Breast epithelium (tissue), 4 donors: ENCODE results near the gene RPS15. TPM values are rescaled to one million over a fixed set of nuclear protein-coding genes. Genes with fewer than 3 reads are reported as not detected.

Source experiments
- DNase-seq, 2 donors: peaks; one replicate each; pipeline ENCODE4 v3.0.0-alpha.2; 2019; ENCODE audit warnings: low spot score in 2 of 2
- H3K27ac ChIP-seq, 2 donors: fragments of 200-600 bp; sonication (generic) in 1 of 2; one replicate each; pipeline ENCODE4 v1.5.1; 2016 to 2019; ENCODE audit warnings: mild to moderate bottlenecking in 1 of 2
- H3K27me3 ChIP-seq, 2 donors: fragments of 200-600 bp; sonication (generic) in 1 of 2; one replicate each; pipeline versions ENCODE4 v1.5.1 to v1.6.0; 2017 to 2019; ENCODE audit warnings: control low read depth in 1 of 2, mild to moderate bottlenecking in 1 of 2
- H3K36me3 ChIP-seq: fragments of 200-600 bp; one replicate; pipeline ENCODE4 v1.5.1; 2019
- H3K4me1 ChIP-seq, 2 donors: fragments of 200-600 bp; sonication (generic); one replicate each; pipeline ENCODE4 v1.5.1; 2016 to 2019; ENCODE audit warnings: control low read depth in 1 of 2
- H3K4me3 ChIP-seq, 3 donors: fragments of 200-600 bp; sonication (generic); 1 replicate in 2 of 3; 2 replicates in 1 of 3; pipeline ENCODE4 v1.5.1; 2016 to 2019; ENCODE audit warnings: mild to moderate bottlenecking in 3 of 3, moderate library complexity in 2 of 3
- H3K9me3 ChIP-seq, 2 donors: fragments of 200-600 bp; sonication (generic) in 1 of 2; one replicate each; pipeline ENCODE4 v1.5.1; 2016 to 2019; ENCODE audit warnings: control low read depth in 1 of 2
- POLR2A ChIP-seq: fragments of 450-650 bp; IDR thresholded peaks from one replicate; pipeline ENCODE4 v1.6.1; 2016; ENCODE audit warnings: antibody characterized with exemption, mild to moderate bottlenecking, moderate library complexity
- POLR2AphosphoS5 ChIP-seq, 3 donors: sonication (generic); formaldehyde crosslinking; IDR thresholded peaks; one replicate each; pipeline ENCODE4 v1.6.1; 2017; ENCODE audit warnings: antibody characterized with exemption in 3 of 3
- intact Hi-C: fragments of 100-400 bp; cut with DNase I; formaldehyde crosslinking; loops from one replicate; pipeline ENCODE4 v1.15.1; 2023; ENCODE audit warnings: low total_unique reads
- total RNA-seq, 3 donors: library from RNA; depleted of rRNA; stranded (reverse); fragments of >200 nt; gene quantifications; one replicate each; pipeline ENCODE4 v1.1.0, GENCODE V29; 2016
- TF ChIP-seq, protein P1 (sequence below), 3 donors: fragments of 450-650 bp; IDR thresholded peaks; one replicate each; pipeline ENCODE4 v1.5.1; 2016 to 2017; ENCODE audit warnings: antibody characterized with exemption in 3 of 3, mild to moderate bottlenecking in 3 of 3, moderate library complexity in 3 of 3

RPS15 gene
- total RNA-seq, 3 donors from 2014 or later: 2,978 to 3,238 (median 2,982) TPM

DNA sequence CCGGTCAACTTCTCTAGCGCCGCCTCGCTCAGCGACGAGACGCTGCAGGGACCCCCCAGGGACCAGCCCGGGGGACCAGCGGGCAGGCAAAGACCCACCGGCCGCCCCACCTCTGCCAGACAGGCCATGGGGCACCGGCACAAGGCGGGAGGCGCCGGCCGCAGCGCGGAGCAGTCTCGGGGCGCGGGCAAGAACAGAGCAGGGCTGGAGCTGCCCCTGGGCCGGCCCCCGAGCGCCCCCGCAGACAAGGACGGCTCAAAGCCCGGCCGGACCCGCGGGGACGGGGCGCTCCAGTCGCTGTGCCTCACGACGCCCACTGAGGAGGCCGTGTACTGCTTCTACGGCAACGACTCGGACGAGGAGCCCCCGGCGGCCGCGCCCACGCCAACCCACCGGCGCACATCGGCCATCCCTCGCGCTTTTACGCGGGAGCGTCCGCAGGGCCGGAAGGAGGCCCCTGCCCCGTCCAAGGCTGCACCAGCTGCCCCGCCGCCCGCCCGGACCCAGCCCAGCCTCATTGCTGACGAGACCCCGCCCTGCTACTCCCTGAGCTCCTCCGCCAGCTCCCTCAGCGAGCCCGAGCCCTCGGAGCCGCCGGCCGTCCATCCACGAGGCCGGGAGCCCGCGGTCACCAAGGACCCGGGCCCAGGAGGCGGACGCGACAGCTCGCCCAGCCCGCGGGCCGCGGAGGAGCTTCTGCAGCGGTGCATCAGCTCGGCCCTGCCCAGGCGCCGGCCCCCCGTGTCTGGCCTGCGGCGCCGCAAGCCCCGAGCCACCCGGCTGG, 29.5 kb downstream of the RPS15 start:
- Histone ChIP-seq H3K4me3 (peak overlapping the region in 2 of 3 donors; percentile 49 to 69), H3K36me3 (no peaks in the 10 kb centered on the region), H3K9me3 (no peaks in the 10 kb centered on the region), H3K27ac (no peak overlapping the region), H3K27me3 (peaks cover 28 to 64% of the 10 kb centered on the region in 2 donors), H3K4me1 (peaks cover 34 to 38% of the 10 kb centered on the region in 2 donors)
- TF ChIP-seq, protein P1, sequence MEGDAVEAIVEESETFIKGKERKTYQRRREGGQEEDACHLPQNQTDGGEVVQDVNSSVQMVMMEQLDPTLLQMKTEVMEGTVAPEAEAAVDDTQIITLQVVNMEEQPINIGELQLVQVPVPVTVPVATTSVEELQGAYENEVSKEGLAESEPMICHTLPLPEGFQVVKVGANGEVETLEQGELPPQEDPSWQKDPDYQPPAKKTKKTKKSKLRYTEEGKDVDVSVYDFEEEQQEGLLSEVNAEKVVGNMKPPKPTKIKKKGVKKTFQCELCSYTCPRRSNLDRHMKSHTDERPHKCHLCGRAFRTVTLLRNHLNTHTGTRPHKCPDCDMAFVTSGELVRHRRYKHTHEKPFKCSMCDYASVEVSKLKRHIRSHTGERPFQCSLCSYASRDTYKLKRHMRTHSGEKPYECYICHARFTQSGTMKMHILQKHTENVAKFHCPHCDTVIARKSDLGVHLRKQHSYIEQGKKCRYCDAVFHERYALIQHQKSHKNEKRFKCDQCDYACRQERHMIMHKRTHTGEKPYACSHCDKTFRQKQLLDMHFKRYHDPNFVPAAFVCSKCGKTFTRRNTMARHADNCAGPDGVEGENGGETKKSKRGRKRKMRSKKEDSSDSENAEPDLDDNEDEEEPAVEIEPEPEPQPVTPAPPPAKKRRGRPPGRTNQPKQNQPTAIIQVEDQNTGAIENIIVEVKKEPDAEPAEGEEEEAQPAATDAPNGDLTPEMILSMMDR (IDR thresholded peaks at IDR 0.05): no peak
- TF ChIP-seq POLR2AphosphoS5 (IDR thresholded peaks at IDR 0.05) (no peak), POLR2A (no peak)
- intact Hi-C loops: no loop called here
- no peak for DNase-seq

DNA sequence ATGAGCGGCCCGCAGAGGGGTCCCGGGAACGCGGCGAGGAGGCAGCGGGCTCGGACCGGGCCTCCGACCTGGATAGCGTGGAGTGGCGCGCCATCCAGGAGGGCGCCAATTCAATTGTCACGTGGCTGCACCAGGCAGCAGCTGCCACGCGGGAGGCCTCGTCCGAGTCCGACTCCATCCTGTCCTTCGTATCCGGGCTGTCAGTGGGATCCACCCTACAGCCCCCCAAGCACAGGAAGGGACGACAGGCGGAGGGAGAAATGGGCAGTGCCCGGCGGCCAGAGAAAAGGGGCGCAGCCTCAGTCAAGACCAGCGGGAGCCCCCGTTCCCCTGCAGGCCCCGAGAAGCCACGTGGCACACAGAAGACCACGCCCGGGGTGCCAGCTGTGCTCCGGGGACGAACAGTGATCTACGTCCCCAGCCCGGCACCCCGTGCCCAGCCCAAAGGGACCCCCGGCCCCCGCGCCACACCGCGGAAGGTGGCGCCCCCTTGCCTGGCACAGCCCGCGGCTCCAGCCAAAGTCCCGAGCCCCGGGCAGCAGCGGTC, 30.2 kb downstream of the RPS15 start:
- Histone ChIP-seq H3K9me3 (no peaks in the 10 kb centered on the region), H3K4me3 (peak overlapping the region in 2 of 3 donors; percentile 49 to 69), H3K27ac (no peak overlapping the region), H3K4me1 (peaks cover 34 to 38% of the 10 kb centered on the region in 2 donors), H3K36me3 (no peaks in the 10 kb centered on the region), H3K27me3 (peaks cover 28 to 68% of the 10 kb centered on the region in 2 donors)
- intact Hi-C loops: no loop called here
- TF ChIP-seq, protein P1 (IDR thresholded peaks at IDR 0.05): no peak
- no peak for TF ChIP-seq POLR2AphosphoS5 (IDR thresholded peaks at IDR 0.05)
- no peak for TF ChIP-seq POLR2A
- DNase-seq: no peak

DNA sequence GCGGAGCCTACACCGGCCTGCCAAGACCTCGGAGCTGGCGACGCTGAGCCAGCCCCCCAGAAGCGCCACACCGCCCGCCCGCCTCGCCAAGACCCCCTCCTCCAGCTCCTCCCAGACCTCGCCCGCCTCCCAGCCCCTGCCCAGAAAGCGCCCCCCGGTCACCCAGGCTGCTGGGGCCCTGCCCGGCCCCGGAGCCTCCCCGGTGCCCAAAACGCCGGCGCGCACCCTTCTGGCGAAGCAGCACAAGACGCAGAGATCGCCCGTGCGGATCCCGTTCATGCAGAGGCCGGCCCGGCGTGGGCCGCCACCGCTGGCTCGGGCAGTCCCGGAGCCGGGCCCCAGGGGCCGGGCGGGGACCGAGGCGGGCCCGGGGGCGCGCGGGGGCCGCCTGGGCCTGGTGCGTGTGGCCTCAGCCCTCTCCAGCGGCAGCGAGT, 30.6 kb downstream of the RPS15 start:
- intact Hi-C loops: no loop called here
- no peaks in the 10 kb centered on the region for H3K9me3 ChIP-seq
- TF ChIP-seq, protein P1 (IDR thresholded peaks at IDR 0.05): no peak
- no peak for DNase-seq
- H3K36me3 ChIP-seq: no peaks in the 10 kb centered on the region
- peaks cover 34 to 38% of the 10 kb centered on the region in 2 donors for H3K4me1 ChIP-seq
- peak overlapping the region in 2 of 3 donors; percentile 49 to 69 for H3K4me3 ChIP-seq
- H3K27me3 ChIP-seq: peaks cover 28 to 69% of the 10 kb centered on the region in 2 donors
- H3K27ac ChIP-seq: no peak overlapping the region

DNA sequence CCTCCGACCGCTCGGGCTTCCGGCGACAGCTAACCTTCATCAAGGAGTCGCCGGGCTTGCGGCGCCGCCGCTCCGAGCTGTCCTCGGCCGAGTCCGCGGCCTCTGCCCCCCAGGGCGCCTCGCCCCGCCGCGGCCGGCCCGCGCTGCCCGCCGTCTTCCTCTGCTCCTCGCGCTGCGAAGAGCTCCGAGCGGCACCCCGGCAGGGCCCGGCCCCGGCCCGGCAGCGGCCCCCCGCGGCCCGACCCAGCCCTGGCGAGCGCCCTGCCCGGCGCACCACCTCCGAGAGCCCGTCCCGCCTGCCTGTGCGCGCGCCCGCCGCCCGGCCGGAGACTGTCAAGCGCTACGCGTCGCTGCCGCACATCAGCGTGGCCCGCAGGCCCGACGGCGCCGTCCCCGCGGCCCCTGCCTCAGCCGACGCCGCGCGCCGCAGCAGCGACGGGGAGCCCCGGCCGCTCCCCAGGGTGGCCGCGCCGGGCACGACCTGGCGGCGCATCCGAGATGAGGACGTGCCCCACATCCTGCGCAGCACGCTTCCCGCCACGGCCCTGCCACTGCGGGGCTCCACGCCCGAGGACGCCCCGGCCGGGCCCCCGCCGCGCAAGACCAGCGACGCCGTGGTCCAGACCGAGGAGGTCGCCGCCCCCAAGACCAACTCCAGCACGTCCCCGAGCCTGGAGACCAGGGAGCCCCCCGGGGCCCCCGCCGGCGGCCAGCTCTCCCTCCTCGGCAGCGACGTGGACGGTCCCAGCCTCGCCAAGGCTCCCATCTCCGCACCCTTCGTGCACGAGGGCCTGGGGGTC, 31.3 kb downstream of the RPS15 start:
- H3K27ac ChIP-seq: no peak overlapping the region
- H3K4me3 ChIP-seq: peak overlapping the region; percentile 29 to 69 (median 49)
- H3K9me3 ChIP-seq: no peaks in the 10 kb centered on the region
- peaks cover 28 to 69% of the 10 kb centered on the region in 2 donors for H3K27me3 ChIP-seq
- intact Hi-C loops: no loop called here
- no peaks in the 10 kb centered on the region for H3K36me3 ChIP-seq
- no peak for DNase-seq
- H3K4me1 ChIP-seq: peaks cover 34 to 38% of the 10 kb centered on the region in 2 donors
- TF ChIP-seq POLR2A (no peak), POLR2AphosphoS5 (IDR thresholded peaks at IDR 0.05) (no peak)
- TF ChIP-seq, protein P1 (IDR thresholded peaks at IDR 0.05): no peak

DNA sequence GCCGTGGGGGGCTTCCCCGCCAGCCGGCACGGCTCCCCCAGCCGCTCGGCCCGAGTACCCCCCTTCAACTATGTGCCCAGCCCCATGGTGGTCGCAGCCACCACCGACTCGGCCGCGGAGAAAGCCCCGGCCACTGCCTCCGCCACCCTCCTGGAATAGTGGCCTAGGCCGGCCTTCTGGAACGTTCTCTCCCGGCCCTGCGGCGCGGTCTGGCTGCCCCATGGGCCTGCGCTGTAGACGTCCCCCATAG, 31.8 kb downstream of the RPS15 start:
- Histone ChIP-seq H3K27ac (no peak overlapping the region), H3K4me3 (peak overlapping the region; percentile 29 to 69 (median 49)), H3K27me3 (peaks cover 28 to 69% of the 10 kb centered on the region in 2 donors), H3K9me3 (no peaks in the 10 kb centered on the region), H3K36me3 (no peaks in the 10 kb centered on the region), H3K4me1 (peaks cover 34 to 38% of the 10 kb centered on the region in 2 donors)
- DNase-seq: no peak
- TF ChIP-seq POLR2A: no peak
- TF ChIP-seq, protein P1 (IDR thresholded peaks at IDR 0.05): no peak
- TF ChIP-seq POLR2AphosphoS5 (IDR thresholded peaks at IDR 0.05): no peak
- intact Hi-C loops: no loop called here
